Ecto neural progenitor cell (in vitro differentiated cells): ENCODE data around the gene ASAP2.
"Not testable (repeated sequence)": the region's sequence is repeated elsewhere in the genome, so short reads cannot be mapped to it uniquely, and the experiment has no call there.

Source experiments
- DNase-seq: peaks from one replicate; pipeline ENCODE4 v3.0.0-alpha.2; 2018; ENCODE audit warnings: low spot score

ASAP2 gene

DNA sequence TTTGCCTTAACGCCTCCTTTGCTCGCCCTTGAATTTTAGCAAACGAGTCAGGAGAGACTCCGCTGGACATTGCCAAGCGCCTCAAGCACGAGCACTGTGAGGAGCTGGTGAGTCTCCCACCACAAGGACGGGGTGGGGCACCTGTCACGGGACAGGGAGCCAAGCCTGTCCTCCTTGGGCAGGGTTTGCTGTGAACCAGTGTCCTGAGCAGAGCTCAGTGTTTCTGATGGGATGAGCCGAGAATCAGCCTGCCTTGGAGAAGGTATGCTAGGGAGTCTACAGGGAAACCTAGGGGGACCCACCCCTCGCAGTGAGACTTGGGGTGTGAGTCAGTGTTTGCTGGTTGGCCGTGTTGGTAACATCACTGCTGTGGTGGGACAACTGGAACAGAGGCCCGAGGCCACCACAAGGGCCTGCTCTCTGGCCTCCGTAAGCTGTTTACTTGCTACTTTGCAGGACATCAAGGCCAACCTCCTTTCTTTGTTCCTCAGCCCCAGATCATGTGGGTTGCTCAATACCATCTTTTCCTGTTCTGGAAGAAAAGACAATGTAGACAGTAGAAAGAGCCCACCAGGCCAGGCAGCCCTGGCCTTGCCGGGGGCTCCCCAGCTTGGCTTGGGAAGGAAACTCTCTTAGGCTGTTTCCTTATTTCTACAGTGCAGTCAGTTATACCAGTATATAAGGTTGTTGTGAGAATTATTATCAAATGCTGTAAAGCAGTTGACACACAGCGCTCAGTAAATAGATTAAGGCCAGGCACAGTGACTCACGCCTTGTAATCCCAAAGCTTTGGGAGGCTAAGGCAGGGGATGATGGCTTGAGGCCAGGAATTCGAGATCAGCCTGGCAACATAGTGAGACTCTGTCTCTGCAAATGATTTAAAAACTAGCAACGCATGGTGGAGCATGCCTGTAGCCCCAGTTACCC is 174.4 kb downstream of the ASAP2 start:
- DNase-seq = no peak

DNA sequence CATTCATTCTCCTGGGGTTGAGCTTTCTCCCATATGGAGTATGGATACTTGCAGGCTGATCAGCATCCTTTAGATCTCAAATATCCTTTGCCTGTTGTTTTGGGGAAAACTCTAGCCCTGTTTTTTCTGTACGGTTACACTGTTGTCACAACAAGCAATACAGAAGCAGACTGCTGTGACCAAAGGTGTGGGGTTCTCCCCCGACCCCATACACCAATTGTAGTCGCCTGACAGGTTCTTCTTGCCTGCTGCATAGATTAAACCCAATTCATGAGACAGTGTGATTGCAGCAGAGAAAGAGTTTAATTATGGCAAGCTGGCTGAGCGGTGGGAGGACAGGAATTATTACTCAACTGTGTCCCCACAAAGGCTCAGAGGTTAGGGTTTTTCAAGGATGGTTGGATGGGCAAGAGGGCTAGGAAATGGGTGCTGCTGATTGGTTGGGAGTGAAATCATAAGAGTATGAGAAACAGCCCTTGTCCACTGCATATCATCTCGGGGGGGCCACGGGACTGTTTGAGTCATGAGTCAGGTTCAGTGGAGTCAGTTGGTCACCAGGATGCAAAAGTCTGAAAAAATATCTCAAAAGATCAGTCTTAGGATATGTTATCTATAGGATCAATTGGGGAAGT is 176.1 kb downstream of the ASAP2 start:
- DNase-seq = no peak

DNA sequence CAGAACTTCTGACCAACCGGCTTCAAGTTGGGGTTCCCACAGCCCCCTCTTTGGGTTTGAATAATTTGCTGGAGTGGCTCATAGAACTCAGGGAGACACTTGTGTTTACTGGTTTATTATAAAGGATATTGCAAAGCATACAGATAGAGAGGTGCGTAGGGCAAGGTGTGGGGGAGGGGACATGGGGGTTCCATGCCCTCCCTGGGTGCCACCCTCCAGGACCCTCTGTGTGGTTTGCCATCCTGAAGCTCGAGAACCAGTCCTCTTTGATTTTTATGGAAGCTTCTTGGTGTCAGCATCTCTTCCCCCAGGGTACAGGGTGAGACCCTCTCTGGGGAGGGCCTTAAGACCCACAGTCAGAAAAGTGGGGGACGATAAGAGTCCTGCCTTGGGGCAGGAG is 177.9 kb downstream of the ASAP2 start:
- no peak for DNase-seq

DNA sequence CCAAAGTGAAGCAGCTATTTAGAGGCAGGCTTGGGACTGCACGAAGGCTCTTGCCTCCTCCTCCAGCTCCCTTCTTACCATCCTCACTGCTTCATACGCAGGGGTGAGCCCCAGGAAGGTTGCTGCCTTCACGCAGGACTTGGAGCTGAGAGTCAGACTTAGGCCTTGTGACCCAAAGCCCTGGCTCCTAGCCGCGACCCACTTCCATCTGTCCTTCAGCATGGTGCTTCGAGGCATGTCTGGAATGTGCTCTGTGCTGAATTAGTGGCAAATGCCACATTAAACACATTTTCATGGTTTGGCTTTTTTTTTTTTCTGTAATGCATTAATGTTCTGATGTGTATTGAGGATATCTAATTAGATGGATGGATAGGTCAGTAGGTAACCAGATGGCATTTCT is 179.2 kb downstream of the ASAP2 start:
- no peak for DNase-seq

DNA sequence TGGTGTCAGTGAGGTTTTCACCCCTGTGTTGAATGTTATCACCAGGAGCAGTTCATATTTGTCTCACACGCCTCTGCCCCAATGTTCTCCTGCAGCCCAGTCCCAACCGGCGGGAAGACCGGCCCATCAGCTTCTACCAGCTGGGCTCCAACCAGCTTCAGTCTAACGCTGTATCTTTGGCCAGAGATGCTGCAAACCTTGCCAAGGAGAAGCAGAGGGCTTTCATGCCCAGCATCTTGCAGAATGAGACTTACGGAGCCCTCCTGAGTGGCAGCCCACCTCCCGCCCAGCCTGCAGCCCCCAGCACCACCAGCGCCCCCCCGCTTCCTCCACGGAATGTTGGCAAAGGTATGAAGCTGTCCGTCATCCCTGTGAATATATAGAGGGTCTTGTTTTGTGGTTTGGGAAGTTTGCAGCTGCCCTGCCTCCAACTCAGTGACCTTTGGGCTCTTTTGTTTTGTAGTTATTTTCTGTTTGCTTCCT is 181.6 kb downstream of the ASAP2 start:
- DNase-seq = no peak

DNA sequence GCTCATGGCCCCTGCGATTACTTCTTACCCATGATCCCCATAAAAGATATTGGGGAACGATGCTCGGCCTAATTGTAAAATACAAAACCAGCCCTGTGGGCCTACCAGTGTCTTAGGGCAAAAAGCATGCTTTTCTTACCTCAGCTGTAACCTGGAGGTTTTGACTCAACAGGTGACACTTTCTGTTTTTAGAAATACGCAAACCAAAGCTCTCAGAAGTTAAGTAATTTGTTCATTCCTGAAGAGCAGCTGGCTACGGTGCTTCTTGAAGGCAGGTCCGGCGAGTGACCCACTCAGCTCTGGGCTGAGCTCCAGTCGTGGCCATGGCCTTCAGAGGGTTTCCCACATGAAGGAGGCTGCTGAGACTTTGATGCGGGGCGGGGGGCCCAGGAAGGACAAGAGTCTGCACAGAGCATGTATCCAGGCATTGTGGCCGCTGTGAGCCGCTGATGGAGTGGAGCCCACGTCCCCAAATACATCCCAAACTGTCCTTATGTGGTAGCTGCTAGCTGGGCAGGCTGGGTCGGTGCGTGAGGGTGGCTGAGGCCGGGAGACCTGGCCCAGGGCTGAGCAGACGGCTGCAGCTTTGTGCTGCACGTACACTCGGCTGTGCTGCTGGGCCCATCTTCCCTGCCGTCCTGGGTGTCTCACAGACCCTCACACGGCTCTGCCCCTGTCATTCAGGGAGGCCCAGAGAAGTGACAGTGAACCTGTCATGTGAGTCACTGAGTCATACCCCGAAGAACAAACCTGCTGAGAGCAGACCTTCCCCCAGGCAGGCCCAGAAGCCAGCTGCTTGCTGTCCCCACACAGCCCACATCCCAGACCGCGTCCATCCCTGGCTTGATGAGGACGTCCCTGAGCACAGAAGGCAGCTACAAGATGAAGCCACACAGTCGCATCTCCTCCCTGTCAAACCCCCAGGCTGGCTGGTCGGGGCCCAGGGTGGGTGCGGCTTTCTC is 182.6 kb downstream of the ASAP2 start:
- DNase-seq = no peak

DNA sequence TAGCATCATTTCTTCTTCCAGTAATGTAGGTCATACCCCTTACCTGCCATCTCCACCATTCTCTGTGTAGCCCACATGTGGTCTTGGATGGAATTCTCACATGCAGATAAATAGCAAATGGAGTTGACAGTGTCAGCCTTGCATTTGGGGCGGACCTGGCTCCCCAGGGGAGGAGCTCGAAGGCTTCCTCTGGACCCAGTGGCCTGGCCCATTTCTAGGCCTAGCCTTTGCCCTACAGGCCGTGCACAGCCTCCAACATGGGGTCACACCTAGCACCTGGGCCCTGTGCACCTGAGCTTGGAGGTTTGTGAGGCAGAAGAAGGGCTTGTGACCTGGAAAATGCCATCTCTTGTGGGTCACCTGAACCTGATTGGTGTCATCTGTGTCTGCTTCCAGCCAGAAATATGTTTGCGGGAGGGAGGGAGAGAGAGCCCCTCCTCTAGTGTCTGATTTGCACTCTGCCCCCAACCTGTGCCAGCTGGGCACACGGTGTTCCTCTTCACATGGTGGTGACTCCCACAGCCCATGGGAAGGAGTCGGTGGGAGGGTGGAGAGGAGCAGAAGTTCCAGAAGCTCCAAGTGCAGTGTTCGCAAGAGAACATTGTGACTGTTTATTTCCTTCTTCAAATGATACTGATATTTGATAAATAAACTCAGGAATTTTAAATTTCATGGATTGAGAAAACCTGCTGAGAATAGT is 183.7 kb downstream of the ASAP2 start:
- DNase-seq = no peak

DNA sequence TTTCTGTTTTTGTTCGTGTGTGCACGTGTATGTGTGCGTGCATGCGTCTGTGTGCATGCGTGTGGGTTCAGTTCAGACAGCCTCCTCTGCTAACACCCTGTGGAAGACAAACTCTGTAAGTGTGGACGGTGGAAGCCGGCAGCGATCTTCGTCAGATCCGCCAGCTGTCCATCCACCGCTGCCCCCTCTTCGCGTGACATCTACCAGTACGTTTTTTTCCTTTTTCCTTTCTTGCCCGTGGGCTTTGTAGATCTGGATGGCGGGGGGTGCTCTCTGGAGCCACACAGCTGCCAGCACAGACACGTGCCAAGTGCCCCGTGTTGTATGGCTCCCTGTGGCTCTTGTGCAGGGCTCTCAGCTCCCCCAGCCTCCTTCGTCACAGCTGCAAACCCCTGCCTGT is 184.4 kb downstream of the ASAP2 start:
- DNase-seq = no peak

DNA sequence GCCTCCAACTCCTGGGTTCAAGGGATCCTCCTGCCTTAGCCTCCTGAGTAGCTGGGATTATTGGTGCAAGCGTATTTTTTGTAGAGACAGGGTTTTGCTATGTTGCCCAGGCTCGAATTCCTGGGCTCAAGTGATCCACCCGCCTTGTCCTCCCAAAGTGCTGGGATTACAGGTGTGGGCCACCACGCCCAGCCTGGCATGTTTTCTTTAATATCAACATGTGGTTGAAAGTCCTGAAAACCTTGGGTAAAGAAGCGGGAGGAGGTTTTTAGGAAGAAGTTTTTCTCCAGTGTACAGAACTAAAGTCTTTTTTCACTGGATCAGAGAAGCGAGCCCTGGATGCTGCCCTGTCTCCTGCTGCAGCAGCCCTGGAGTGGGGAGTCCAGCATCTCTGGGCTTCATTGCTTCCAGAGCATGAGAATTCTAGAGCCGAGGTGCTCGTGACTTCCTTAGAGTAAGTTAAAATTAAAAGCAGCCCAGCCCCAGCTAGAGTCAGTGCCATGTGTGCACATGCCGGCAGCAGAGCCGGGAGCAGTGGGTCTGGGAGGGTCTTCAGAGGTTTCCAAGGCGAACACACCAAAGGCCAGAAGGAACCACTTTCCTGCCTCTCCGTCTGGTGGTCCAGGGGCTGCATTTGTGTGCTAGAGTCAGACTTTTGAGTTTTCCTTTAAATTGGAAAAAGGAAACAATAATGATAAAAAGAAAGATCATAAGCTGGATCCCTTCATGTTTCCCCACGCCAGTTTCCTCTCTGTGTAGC is 185.5 kb downstream of the ASAP2 start:
- DNase-seq = no peak

DNA sequence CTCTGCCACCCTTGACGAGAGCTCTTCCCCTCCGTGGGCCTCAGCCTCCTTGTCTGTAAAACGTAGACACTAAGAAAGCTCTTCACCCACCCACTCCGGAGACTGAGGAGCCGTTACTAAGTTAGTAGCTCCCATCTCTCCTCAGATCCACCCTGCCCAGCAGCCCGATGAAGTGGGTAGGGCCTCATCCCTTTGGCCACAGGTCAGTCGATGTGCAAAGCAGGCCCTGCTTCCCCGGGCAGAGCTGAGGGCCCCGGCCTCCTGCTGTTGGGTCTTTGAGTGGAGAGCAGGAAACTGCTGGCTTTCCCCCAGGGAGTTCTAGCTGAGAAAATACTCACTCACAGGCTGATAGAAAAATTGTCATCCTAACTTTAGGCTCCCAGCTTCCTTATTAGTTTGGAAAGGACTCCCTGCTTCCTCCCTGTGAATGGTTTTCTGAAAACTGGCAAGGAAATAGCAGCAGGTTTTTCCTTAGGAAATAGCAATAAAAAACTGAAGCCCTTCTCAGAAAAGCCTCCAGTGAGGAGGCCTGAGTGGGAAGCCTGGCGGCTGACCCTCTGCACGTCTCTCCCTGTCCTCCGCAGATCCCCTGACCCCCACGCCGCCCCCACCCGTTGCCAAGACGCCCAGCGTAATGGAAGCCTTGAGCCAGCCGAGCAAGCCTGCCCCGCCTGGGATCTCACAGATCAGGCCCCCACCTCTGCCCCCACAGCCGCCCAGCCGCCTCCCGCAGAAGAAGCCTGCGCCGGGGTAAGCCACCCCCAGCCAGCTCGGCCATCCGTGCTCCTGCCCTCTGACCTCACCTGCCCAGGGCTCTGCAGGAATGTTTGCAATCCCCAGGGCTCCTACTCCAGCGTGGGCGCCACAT is 186.5 kb downstream of the ASAP2 start:
- peak; percentile 61 for DNase-seq

DNA sequence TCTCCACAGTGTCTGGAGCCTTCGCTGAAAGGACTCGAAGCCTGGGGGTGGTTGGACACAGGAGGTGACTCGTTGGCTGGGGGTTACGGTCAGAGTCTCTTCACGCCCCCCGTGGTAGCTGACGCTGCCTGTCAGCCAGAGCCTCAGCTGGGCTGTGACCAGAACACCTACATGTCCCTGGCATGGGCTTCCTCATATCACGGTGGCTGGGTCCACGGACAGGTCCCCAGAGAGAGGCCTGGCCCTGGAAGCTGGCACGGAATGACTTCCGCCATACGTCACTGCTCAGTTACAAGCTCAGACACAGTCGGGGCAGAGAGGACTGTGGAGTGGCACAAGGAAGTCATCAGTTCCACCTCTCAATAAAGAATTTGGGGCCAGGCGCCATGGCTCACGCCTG is 188.2 kb downstream of the ASAP2 start:
- DNase-seq = no peak

DNA sequence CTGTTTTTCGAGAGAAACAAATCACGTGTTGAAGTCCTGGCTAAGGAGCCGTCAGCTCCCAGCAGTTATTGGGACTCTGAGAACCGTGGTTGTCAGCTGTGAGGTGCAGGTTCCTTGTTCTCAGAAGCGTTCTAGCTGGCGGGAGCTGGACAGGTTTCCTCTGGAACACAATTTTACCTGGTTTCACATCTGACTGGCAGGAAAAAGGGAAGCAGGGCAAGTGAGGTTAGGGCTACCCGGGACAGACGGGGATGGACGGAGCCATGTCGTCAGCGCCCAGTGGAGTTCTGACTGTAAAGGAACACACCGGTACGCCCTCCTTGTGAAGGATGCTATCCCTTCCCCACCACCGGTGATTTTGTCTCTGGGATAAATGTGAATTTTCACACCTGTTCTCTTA is 190.6 kb downstream of the ASAP2 start:
- DNase-seq = no peak

DNA sequence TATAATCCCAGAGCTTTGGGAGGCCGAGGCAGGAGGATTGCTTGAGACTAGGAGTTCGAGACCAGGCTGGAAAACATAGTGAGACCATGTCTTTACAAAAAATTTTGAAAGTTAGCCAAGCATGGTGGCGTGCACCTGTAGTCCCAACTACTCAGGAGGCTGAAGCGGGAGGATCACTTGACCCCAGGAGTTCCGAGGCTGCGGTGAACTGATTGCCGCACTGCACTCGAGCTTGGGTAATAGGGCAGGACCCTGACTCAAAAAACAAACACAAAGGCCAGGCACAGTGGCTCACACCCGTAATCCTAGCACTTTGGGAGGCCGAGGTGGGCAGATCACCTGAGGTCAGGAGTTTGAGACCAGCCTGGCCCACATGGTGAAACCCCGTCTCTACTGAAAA is 191.6 kb downstream of the ASAP2 start:
- not testable (repeated sequence) for DNase-seq

DNA sequence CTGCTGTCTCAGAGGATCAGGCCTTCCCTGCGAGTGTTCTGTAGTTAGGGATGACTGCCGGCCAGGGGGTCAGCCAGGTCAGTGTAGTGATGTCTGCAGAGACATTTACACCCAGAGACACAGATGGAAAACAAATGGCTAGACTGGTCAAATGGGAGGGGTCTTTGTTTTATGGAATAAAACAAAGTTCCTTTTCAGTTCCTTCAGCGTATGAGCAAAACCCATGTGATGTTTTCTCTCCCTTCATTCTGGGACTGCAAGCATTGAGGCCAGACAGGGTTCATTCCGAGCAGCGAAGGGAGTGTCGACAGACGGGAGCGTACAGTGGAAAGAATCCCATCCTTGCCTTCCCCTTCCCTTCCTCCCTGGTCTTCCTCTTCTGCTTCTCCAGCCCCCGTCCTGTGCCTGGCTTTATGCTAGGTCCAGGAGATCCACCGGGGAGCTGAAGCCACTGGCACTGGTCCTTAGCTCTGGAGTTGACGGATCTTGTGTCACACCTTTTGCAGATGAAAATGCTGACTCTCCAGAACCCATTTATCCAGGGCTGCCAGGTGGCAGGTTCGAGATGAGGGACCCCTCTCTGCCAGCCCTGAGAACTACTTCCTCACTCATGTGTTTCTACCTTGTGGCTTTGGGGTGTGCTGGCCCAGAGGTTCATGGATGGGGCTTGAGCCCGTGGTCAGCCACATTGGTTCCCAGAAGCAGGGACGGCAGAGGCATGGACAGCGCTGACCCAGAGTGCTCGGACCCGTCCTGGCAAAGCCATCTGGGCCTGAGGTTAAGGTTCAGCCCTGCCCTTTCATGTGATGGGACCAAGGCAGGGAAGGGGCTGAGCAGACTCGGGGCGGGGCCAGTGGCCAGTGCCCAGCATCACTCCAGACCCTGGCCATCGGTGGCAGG is 192.5 kb downstream of the ASAP2 start:
- no peak for DNase-seq

DNA sequence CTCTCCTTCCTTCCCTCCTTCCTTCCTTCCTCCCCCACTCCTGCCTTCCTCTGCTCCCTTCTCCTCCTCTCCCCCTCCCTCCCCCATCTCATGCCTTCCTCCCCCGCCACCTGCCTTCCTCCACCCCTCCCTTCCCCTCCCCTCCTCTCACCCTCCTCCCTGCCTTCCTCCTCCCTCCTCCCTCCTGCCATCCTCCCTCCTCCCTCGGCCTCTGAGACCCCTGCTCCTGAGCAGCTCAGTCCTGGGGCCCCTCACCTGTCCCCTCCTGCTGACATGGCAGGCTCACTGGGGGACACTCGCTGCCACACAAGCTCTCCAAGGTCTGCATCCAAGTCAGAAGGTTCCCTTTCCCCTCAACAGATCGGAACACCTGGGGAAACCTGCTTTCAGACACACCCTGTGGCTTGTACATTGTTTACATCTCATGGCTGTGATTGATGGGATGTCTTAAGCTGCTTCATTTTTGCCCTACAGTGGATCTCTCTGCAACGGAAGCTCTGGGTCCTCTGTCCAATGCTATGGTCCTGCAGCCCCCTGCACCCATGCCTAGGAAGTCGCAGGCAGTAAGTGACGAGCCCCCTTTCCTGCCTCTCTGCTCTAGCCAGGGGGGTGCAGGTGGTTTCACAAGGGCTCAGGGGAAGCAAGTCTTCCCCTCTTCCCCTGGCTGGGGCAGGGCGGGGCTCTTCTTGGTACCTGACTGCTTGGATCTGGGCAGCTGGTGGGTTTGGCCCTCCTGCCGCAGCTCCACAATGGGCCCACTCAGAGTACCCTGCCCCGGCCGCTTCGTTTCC is 193.9 kb downstream of the ASAP2 start:
- no peak for DNase-seq

DNA sequence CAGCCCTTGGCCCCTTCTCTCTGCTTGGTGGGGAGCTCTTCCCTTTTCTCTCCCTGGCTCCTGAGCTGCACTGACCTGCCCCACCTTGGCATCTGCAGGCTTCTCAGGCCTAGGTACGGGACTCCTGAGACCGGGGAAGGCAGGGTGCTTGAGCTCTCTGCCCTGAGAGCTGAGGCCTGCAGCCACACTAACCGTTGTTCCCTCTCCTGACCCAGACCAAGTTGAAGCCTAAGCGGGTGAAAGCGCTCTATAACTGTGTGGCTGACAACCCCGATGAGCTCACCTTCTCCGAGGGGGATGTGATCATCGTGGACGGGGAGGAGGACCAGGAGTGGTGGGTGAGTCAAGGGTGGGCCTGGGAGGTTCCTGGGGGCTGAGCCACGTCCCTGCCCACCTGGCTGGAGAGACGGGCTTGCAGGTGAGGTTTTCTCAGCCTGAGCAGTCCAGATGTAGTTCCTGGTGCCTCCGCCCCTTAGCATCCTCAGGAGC is 194.5 kb downstream of the ASAP2 start:
- DNase-seq = no peak

DNA sequence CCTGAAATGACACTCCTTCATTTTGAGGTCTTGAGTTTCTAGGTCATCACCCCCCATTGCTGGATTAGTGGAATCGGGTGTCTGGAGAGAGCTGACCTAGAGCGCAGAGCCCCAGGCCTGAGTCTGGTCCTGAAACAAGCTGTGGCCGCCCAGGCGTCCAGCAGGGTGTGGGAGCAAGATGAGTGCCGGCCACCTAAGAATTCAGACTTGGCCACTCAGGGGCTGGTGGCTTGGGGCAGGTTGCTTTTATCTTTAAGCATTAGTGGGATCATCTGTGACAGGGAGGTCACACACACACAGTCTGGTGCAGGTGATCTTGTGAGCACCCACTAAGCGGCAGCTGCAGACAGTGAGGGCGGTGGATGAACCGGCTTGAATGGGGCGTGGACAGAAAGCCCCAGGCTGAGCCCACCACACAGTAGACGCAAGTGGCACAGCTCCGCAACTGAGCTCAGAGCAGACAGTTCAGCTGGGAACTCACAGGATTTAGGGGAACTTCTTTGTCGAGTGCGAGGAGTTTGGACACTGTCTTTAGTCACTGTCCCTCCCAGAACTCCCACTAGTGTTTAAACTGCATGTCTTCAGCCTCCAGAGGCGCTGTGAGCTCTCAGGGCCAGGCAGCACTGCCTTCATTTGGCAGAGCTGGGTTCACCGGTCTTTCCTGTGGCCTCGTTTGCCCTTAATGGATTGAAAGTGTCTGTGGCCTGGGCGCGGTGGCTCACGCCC is 195.2 kb downstream of the ASAP2 start:
- no peak for DNase-seq
